GM12874 (cell line): ENCODE data around the gene EPRS1.

Source experiments
- CTCF ChIP-seq: IDR thresholded peaks from 2 replicates; pipeline ENCODE4 v1.5.1; 2011; ENCODE audit warnings: low read depth, mild to moderate bottlenecking, control low read depth, low read length, moderate library complexity; ENCODE audit not compliant: insufficient read depth

The EPRS1 gene

GRCh38 chr1:220028346-220028895 lies 17.9 kb downstream of the EPRS1 start:
- TF ChIP-seq CTCF = no peak

GRCh38 chr1:220019071-220019470 lies 27.2 kb downstream of the EPRS1 start:
- TF ChIP-seq CTCF = no peak

GRCh38 chr1:220013497-220013896 lies 32.8 kb downstream of the EPRS1 start:
- no peak for TF ChIP-seq CTCF

GRCh38 chr1:220012259-220012658 lies 34.0 kb downstream of the EPRS1 start:
- no peak for TF ChIP-seq CTCF

- no peak for TF ChIP-seq CTCF
Observed at GRCh38 chr1:220011620-220012019, 34.7 kb downstream of the EPRS1 start.

- TF ChIP-seq CTCF = no peak
Observed at GRCh38 chr1:220007438-220007837, 38.9 kb downstream of the EPRS1 start.

- TF ChIP-seq CTCF = no peak
Observed at GRCh38 chr1:220005489-220005888, 40.8 kb downstream of the EPRS1 start.
